Spleen (tissue), 7 donors: ENCODE data around the gene UTY.

Experiments
- POLR2A ChIP-seq, 3 donors: fragments of 450-650 bp; IDR thresholded peaks; one replicate each; pipeline ENCODE4 v1.5.1; 2017; ENCODE audit warnings: antibody characterized with exemption in 3 of 3, mild to moderate bottlenecking in 1 of 3
- POLR2AphosphoS5 ChIP-seq, 3 donors: sonication (generic); formaldehyde crosslinking; IDR thresholded peaks; one replicate each; pipeline ENCODE4 v1.5.1; 2017; ENCODE audit warnings: antibody characterized with exemption in 3 of 3
- TF ChIP-seq, protein P1 (sequence below), 11 experiments: fragments of 200-600 bp in 7 of 11; fragments of 450-650 bp in 4 of 11; sonication (generic) in 4 of 11; IDR thresholded peaks in 8 of 11; conservative IDR thresholded peaks in 3 of 11; 1 replicate in 7 of 11; 2 replicates in 4 of 11; pipeline versions ENCODE4 v1.4.0 to v1.8.0; 2016 to 2021; ENCODE audit warnings: antibody characterized with exemption in 11 of 11, inconsistent platforms in 4 of 11, mild to moderate bottlenecking in 1 of 11
- donor health status: DM: no; HTN: no; CAD: no; lungs with moderate emphysema.
- donor health status: DM: no; HTN: no; CAD: no.
- donor health status: DM: no; HTN: no; CAD: no.

GRCh38 chrY:13312966-13313365, 166.9 kb downstream of the UTY start:
- TF ChIP-seq, protein P1, sequence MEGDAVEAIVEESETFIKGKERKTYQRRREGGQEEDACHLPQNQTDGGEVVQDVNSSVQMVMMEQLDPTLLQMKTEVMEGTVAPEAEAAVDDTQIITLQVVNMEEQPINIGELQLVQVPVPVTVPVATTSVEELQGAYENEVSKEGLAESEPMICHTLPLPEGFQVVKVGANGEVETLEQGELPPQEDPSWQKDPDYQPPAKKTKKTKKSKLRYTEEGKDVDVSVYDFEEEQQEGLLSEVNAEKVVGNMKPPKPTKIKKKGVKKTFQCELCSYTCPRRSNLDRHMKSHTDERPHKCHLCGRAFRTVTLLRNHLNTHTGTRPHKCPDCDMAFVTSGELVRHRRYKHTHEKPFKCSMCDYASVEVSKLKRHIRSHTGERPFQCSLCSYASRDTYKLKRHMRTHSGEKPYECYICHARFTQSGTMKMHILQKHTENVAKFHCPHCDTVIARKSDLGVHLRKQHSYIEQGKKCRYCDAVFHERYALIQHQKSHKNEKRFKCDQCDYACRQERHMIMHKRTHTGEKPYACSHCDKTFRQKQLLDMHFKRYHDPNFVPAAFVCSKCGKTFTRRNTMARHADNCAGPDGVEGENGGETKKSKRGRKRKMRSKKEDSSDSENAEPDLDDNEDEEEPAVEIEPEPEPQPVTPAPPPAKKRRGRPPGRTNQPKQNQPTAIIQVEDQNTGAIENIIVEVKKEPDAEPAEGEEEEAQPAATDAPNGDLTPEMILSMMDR (IDR thresholded peaks at IDR 0.05 in 8 of 11, conservative IDR thresholded peaks at IDR 0.05 in 3 of 11) = no peak
- TF ChIP-seq POLR2A (IDR thresholded peaks at IDR 0.05) (no peak), POLR2AphosphoS5 (IDR thresholded peaks at IDR 0.05) (no peak)
